CD4-positive, alpha-beta T cell (primary cell): Measurements from ENCODE around the gene OPRD1. TPM values are rescaled to one million over a fixed set of nuclear protein-coding genes. Genes with fewer than 3 reads are reported as not detected.

Experiments
- ATAC-seq: fragments of 200-7000 bp; cut with Tn5 transposase; one replicate; pipeline ENCODE4 v1.10.0; 2022; ENCODE audit warnings: mild to moderate bottlenecking; ENCODE audit not compliant: poor library complexity
- CTCF ChIA-PET: fragments of 350-600 bp; sonication (Branson Sonifier 250); formaldehyde crosslinking; loops from one replicate; lab custom pipeline; 2021; ENCODE audit warnings: antibody characterized with exemption, inconsistent platforms; lab: Charles Lee
- POLR2A ChIA-PET: fragments of 350-600 bp; sonication (Branson Sonifier 250); formaldehyde crosslinking; loops from one replicate; lab custom pipeline; 2021; ENCODE audit warnings: antibody characterized with exemption, inconsistent platforms; lab: Charles Lee
- DNase-seq, 14 experiments: peaks; one replicate each; pipeline ENCODE4 v3.0.0-alpha.2; 2013 to 2020; ENCODE audit warnings: mixed read lengths in 2 of 14
- H3K27ac ChIP-seq, 2 donors: one replicate each; pipeline versions ENCODE4 v1.5.1 to v1.7.0; 2013; ENCODE audit warnings: low read length in 2 of 2, low read depth in 1 of 2, mild to moderate bottlenecking in 1 of 2
- H3K27me3 ChIP-seq, 2 experiments: 1 replicate in 1 of 2; 2 replicates in 1 of 2; pipeline versions ENCODE4 v1.6.1 to v1.7.0; 2013; ENCODE audit warnings: low read length in 2 of 2, control low read depth in 1 of 2, mild to moderate bottlenecking in 1 of 2, moderate library complexity in 1 of 2; ENCODE audit not compliant: insufficient read depth in 2 of 2, control insufficient read depth in 1 of 2
- H3K36me3 ChIP-seq: one replicate; pipeline ENCODE4 v1.6.1; 2013; ENCODE audit warnings: low read length, control low read depth; ENCODE audit not compliant: insufficient read depth
- H3K4me1 ChIP-seq: one replicate; pipeline ENCODE4 v1.6.1; 2013; ENCODE audit warnings: low read length, control low read depth; ENCODE audit not compliant: insufficient read depth
- H3K4me3 ChIP-seq: one replicate; pipeline ENCODE4 v1.5.1; 2013; ENCODE audit warnings: mild to moderate bottlenecking, low read length, moderate library complexity
- H3K9me3 ChIP-seq, 2 experiments: 1 replicate in 1 of 2; 2 replicates in 1 of 2; pipeline versions ENCODE4 v1.6.1 to v1.7.0; 2013; ENCODE audit warnings: low read length in 2 of 2, mild to moderate bottlenecking in 2 of 2, control low read depth in 1 of 2, moderate library complexity in 1 of 2; ENCODE audit not compliant: control insufficient read depth in 1 of 2, insufficient read depth in 1 of 2
- H3K27ac Mint-ChIP-seq: one replicate; pipeline ENCODE4 v1.8.0; 2020; ENCODE audit warnings: mixed read lengths
- H3K27me3 Mint-ChIP-seq: one replicate; pipeline ENCODE4 v1.8.0; 2021; ENCODE audit warnings: mixed read lengths
- H3K36me3 Mint-ChIP-seq: one replicate; pipeline ENCODE4 v1.8.0; 2021; ENCODE audit warnings: low read depth, mixed read lengths
- H3K4me1 Mint-ChIP-seq: one replicate; pipeline ENCODE4 v1.8.0; 2021; ENCODE audit warnings: low read depth, mixed read lengths
- H3K4me3 Mint-ChIP-seq: one replicate; pipeline ENCODE4 v1.8.0; 2020; ENCODE audit warnings: mild to moderate bottlenecking, mixed read lengths
- H3K9me3 Mint-ChIP-seq: one replicate; pipeline ENCODE4 v1.8.0; 2020; ENCODE audit warnings: mixed read lengths
- CTCF ChIP-seq: fragments of 200-600 bp; IDR thresholded peaks from one replicate; pipeline ENCODE4 v1.8.0; 2022; ENCODE audit warnings: antibody characterized with exemption, mild to moderate bottlenecking
- intact Hi-C, 2 experiments: fragments of 100-400 bp; cut with DNase I in 1 of 2; cut with micrococcal nuclease in 1 of 2; formaldehyde crosslinking; loops; one replicate each; pipeline versions ENCODE4 v1.15.1 to v1.9.0; 2023 to 2025; cut with DNase I, micrococcal nuclease
- total RNA-seq, 174 experiments: library from RNA in 2 of 174; stranded (reverse) in 2 of 174; gene quantifications; one replicate each; pipeline ENCODE4 v1.2.3 and lab custom pipeline; 2021 to 2026

The OPRD1 gene
- total RNA-seq, 2 experiments from 2014 or later: not detected

GRCh38 chr1:28835237-28835650, 23.3 kb downstream of the OPRD1 start:
- no peak overlapping the region for H3K27ac Mint-ChIP-seq
- no peaks in the 10 kb centered on the region for H3K36me3 ChIP-seq
- no peaks in the 10 kb centered on the region for H3K27me3 ChIP-seq
- no peak overlapping the region for H3K4me3 ChIP-seq
- no peak overlapping the region for H3K4me3 Mint-ChIP-seq
- intact Hi-C loops: no loop called here
- H3K9me3 Mint-ChIP-seq: no peaks in the 10 kb centered on the region
- no peak for TF ChIP-seq CTCF
- no peak for DNase-seq
- CTCF ChIA-PET: no interaction called here
- no peaks in the 10 kb centered on the region for H3K36me3 Mint-ChIP-seq
- no peak overlapping the region for H3K27ac ChIP-seq
- H3K27me3 Mint-ChIP-seq: no peaks in the 10 kb centered on the region
- no peaks in the 10 kb centered on the region for H3K9me3 ChIP-seq
- no peaks in the 10 kb centered on the region for H3K4me1 Mint-ChIP-seq
- no peak for ATAC-seq
- POLR2A ChIA-PET: no interaction called here
- no peaks in the 10 kb centered on the region for H3K4me1 ChIP-seq

- Histone ChIP-seq H3K27ac (no peak overlapping the region), H3K4me3 (no peak overlapping the region), H3K4me1 (no peaks in the 10 kb centered on the region), H3K36me3 (no peaks in the 10 kb centered on the region), H3K27me3 (no peaks in the 10 kb centered on the region), H3K9me3 (no peaks in the 10 kb centered on the region)
- Mint-ChIP-seq H3K27me3 (no peaks in the 10 kb centered on the region), H3K27ac (no peak overlapping the region), H3K36me3 (no peaks in the 10 kb centered on the region), H3K4me1 (no peaks in the 10 kb centered on the region), H3K9me3 (no peaks in the 10 kb centered on the region), H3K4me3 (no peak overlapping the region)
- ATAC-seq: no peak
- POLR2A ChIA-PET: no interaction called here
- CTCF ChIA-PET: interaction anchor here (0.6 kb wide), 1 partner anchor 349 kb away, joined by 4 read pairs; no protein-coding TSS in a partner anchor
- TF ChIP-seq CTCF: no peak
- intact Hi-C loops: no loop called here
- no peak for DNase-seq
Observed at GRCh38 chr1:28836421-28836956, 24.5 kb downstream of the OPRD1 start.

- H3K27ac Mint-ChIP-seq: no peak overlapping the region
- Histone ChIP-seq H3K9me3 (no peaks in the 10 kb centered on the region), H3K27me3 (no peaks in the 10 kb centered on the region), H3K4me3 (no peak overlapping the region), H3K36me3 (no peaks in the 10 kb centered on the region), H3K4me1 (peaks cover 5% of the 10 kb centered on the region), H3K27ac (no peak overlapping the region)
- H3K4me3 Mint-ChIP-seq: no peak overlapping the region
- H3K4me1 Mint-ChIP-seq: peaks cover 7% of the 10 kb centered on the region
- no peaks in the 10 kb centered on the region for H3K27me3 Mint-ChIP-seq
- intact Hi-C loops: no loop called here
- H3K9me3 Mint-ChIP-seq: no peaks in the 10 kb centered on the region
- no peak for TF ChIP-seq CTCF
- ChIA-PET CTCF (no interaction called here), POLR2A (interaction anchor here (0.6 kb wide), 1 partner anchor 193 kb away, joined by 3 read pairs; no protein-coding TSS in a partner anchor)
- ATAC-seq: no peak
- no peaks in the 10 kb centered on the region for H3K36me3 Mint-ChIP-seq
- DNase-seq: no peak
Observed at GRCh38 chr1:28840928-28841544, 29.1 kb downstream of the OPRD1 start.
